HG02884 (cell line): Measurements from ENCODE around the gene SRD5A1.
A peak's percentile ranks its signal among the peaks of the same experiment; 100 is the strongest.

Source experiments
- ATAC-seq: cut with Tn5 transposase; IDR thresholded peaks from one replicate; pipeline ENCODE4 v1.9.1; 2021; ENCODE audit warnings: mild to moderate bottlenecking, moderate library complexity; ENCODE audit not compliant: unreplicated experiment

Gene SRD5A1

DNA sequence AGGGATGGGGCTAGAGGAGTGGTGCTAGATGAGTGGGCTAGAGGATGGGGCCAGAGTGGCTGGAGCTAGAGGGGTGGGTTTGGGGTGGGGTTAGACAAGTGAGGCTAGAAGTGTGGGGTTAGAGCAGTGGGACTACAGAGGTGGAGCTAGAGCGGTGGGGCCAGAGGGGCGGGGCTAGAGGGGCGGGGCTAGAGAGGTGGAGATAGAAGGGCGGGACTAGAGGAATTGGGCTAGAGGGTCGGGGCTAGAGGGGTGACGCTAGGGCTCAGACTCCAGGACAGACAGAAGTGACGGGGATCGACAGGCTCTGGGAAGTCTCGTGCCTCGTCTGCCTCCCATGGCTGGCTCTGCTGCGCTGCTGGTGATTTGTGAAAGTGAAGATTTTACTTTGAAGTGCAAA lies 49.0 kb downstream of the SRD5A1 start:
- no peak for ATAC-seq

DNA sequence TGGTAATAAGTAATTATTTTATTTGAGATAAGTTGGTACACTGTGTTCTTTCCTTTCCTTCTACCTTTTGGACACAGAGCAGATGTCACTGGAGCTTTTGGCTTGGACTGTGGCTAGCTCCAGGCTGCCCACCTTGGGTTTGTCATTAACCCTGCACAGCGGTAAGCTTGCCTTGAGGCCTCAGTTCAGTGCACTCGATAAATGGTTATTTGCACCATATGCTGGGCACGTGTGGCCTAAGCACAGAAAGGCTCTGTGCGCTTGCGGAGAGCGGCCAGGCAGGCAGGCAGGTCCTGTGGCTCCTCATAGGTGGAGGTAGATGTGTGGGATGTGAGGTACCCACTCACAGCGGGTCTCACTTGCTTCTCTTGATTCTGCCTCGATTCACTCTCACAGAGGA lies 50.0 kb downstream of the SRD5A1 start:
- no peak for ATAC-seq

DNA sequence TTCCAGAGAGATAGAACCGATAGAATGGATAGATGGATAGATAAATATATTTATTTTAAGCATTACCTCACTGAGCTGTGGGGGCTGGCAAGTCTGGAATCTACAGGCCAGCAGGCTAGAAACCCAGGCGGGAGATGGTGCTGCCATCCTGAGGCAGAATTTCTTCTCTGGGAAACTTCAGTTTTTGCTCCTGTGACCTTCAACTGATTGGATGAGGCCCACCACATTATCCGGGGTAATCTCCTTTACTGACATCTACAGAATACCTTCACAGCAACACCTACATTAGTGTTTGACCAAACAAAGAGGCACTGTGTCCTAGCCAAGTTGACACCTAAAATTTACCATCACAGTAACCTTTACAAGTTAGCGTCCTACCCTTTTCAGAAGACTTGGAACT lies 50.8 kb downstream of the SRD5A1 start:
- ATAC-seq, result no peak

DNA sequence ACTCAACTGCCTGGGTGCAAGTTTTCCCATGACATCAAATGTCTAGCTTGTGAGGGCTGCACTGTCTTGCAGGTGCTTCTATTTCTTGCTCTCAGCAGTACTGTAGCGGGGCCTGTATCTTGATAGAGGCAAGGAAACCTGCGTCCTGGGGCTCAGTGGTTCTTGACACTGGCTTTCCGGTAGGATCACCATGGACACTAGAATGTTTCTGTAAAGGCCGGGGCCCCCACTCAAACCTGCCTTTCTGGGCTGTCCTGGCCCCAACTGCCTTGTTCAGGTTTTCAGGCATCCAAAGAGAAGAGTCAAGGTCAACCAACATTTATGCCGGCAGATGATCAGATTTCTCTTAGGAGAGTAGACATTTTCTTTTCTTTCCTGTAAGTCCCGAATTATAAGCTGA lies 53.3 kb downstream of the SRD5A1 start:
- no peak for ATAC-seq

- no peak for ATAC-seq
Measured at GRCh38 chr5:6686915-6687409, 53.7 kb downstream of the SRD5A1 start.

DNA sequence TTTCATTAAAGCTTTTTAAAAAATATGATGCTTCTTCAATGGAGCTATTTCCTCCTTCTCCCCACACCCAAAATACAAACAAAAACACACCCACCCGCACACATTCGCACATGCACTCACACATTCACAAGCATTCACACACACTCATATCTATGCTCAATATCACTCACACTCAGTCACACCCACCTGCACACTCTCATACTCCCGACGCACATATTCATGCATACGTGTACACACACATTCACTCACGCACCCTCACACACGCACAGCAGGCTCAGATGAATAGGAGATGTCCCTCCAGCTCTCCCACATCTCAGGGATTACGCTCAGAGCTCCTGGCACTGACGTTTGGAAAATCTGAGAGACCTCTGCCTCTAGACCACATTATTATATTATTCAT lies 54.3 kb downstream of the SRD5A1 start:
- ATAC-seq, result no peak

DNA sequence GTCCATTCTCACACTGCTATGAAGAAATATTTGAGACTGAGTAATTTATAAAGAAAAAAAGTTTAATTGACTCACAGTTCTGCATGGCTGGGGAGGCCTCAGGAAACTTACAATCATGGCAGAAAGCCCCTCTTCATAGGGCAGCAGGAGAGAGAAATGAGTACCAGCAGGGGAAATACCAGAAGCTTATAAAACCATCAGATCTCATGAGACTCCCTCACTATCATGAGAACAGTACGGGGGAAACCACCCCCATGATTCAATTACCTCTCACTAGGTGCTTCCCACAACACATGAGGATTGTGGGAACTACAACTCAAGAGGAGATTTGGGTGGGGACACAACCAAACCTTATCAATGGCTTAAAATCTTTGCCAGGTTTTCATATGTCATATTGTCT lies 59.7 kb downstream of the SRD5A1 start:
- ATAC-seq, result no peak

GRCh38 chr5:6698696-6699095 lies 65.5 kb downstream of the SRD5A1 start:
- ATAC-seq, result no peak

DNA sequence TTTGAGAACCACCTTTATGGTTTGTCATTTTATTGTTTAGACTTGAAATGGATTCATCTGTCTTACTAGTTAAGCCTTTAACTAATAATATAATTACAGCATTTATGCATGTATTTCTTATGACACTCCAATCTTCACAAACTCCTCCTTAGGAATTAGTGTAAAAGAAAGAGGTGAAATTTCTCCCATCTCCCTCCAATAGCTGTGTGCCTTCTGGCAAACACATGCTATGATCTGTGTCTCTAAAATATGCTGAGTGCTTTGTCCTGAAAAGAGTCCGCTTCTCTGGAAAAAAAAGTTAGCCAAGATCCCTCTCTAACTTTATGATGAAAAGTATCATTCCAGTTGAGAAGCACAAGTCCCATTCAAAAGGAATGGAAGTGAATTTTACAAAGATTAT lies 66.1 kb downstream of the SRD5A1 start:
- no peak for ATAC-seq

DNA sequence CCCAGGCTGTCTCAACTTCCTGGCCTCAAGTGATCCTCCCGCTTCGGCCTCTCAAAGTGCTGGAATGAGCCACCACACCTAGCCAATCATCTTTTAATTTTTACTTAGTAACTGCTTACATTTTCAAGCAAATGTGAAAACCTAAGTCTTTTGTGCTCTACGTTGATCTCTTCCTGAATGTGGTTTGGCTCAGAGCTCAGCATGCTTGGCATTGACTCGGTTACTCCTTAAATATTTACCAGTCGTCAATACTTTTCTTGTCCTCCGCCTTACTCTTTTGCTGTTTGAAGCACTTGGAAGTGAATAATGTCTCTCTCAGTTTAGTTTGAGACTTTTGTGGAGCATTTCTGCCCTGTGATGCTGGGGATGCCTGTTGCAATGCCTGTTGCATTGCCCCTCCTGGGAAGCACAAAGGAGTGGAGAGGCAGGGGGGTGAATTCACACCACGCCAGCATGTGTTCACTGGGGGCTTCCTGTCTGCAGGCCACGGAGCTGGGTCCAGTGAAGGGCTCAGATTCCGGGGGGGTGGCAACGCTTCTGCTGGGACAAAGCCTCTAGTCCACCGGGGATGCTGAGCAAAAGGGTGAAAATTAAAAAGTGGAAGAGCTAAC lies 66.9 kb downstream of the SRD5A1 start:
- no peak for ATAC-seq

- no peak for ATAC-seq
Measured at GRCh38 chr5:6700685-6701355, 67.6 kb downstream of the SRD5A1 start.

GRCh38 chr5:6701491-6701890 lies 68.3 kb downstream of the SRD5A1 start:
- ATAC-seq, result no peak

DNA sequence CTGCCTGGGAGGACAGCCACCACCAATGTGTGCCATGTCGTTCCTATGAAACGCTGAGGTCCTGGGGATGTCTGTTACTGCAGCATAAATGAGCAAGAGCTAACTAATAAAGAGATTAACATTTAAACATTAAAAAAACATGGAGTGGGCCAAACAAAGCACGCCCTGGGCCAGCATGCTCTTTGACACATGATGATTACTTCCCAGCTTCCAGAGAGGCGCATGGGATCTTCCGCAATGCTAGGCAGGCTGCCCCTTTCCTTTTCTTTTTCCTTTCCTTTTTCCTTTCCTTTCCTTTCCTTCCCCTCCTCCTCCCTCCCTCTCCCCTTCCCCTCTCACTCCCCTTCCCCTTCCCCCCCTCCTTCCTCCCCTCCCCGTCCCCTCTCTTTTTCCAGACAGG lies 69.4 kb downstream of the SRD5A1 start:
- no peak for ATAC-seq

- no peak for ATAC-seq
Measured at GRCh38 chr5:6703806-6704205, 70.6 kb downstream of the SRD5A1 start.

- ATAC-seq, result no peak
Measured at GRCh38 chr5:6704361-6704851, 71.2 kb downstream of the SRD5A1 start.

- peak; percentile 90 for ATAC-seq
Measured at GRCh38 chr5:6705088-6705487, 71.8 kb downstream of the SRD5A1 start.

GRCh38 chr5:6705959-6706358 lies 72.7 kb downstream of the SRD5A1 start:
- no peak for ATAC-seq

- ATAC-seq, result no peak
Measured at GRCh38 chr5:6707852-6708251, 74.6 kb downstream of the SRD5A1 start.

GRCh38 chr5:6708814-6709213 lies 75.6 kb downstream of the SRD5A1 start:
- ATAC-seq, result no peak

- no peak for ATAC-seq
Measured at GRCh38 chr5:6710070-6710469, 76.8 kb downstream of the SRD5A1 start.

DNA sequence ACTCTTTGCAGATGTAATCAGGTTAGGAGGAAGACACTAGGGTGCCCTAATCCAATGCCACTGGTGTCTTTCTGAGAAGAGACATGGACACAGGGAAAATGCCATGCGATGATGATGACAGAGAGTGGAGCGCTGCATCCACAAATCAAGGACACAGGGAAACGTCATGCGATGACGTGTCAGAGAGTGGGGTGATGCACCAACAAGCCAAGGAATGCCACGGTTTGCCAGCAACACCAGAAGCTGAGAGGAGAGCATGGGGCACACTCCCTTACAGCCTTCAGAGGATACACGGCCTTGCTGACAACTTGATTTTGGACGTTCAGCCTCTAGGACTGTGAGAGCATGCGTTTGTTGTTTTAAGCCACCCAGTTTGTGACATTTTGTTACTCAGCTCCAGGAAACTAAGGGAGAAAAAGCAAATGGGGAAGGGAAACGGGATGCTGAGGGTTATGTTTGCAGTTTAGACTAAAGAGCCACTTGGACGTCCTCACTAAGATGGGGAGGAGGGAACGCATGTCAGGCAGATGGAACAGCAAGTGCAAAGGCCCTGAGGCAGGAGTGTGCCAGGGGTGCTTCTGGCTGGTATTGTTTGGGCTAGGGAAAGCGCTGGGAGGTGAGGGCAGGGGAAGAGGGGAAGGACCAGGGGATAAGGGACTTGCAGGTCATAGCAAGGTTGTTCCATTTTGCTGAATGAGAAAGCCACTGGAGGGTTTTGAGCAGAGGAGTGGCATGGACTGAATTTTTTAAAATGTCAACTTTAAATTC lies 77.5 kb downstream of the SRD5A1 start:
- no peak for ATAC-seq
